CD4-positive, CD25-positive, alpha-beta regulatory T cell (primary cell): Measurements from ENCODE around the gene SMARCD3. TPM values are rescaled to one million over a fixed set of nuclear protein-coding genes. Genes with fewer than 3 reads are reported as not detected.
A peak's percentile ranks its signal among the peaks of the same experiment; 100 is the strongest.

ENCODE experiments used
- ATAC-seq, 2 donors: fragments of 150-1000 bp; cut with Tn5 transposase; one replicate each; pipeline ENCODE4 v1.10.0; 2021; ENCODE audit warnings: low read depth in 2 of 2, moderate number of reproducible peaks in 2 of 2, moderate library complexity in 1 of 2
- DNase-seq, 3 donors: peaks; one replicate each; pipeline versions ENCODE4 v3.0.0 to v3.0.0-alpha.2; 2012 to 2022; ENCODE audit warnings: mixed read lengths in 1 of 3
- H3K27ac ChIP-seq: one replicate; pipeline ENCODE4 v1.7.0; 2013; ENCODE audit warnings: mild to moderate bottlenecking, low read length; ENCODE audit not compliant: insufficient read depth, poor library complexity, severe bottlenecking
- H3K27me3 ChIP-seq: one replicate; pipeline ENCODE4 v1.7.0; 2013; ENCODE audit warnings: low read length; ENCODE audit not compliant: control insufficient read depth, insufficient read depth
- H3K36me3 ChIP-seq: one replicate; pipeline ENCODE4 v1.7.0; 2013; ENCODE audit warnings: mild to moderate bottlenecking, low read length, moderate library complexity; ENCODE audit not compliant: control insufficient read depth, insufficient read depth
- H3K4me1 ChIP-seq: 2 replicates; pipeline ENCODE4 v1.7.0; 2013; ENCODE audit warnings: mild to moderate bottlenecking, low read length; ENCODE audit not compliant: insufficient read depth, control insufficient read depth, poor library complexity, severe bottlenecking
- H3K4me3 ChIP-seq: one replicate; pipeline ENCODE4 v1.7.0; 2013; ENCODE audit warnings: low read depth, mild to moderate bottlenecking, low read length, moderate library complexity
- H3K9me3 ChIP-seq, 2 experiments: 1 replicate in 1 of 2; 2 replicates in 1 of 2; pipeline ENCODE4 v1.7.0; 2013; ENCODE audit warnings: low read length in 2 of 2, mild to moderate bottlenecking in 1 of 2, moderate library complexity in 1 of 2; ENCODE audit not compliant: control insufficient read depth in 2 of 2
- H3K27ac Mint-ChIP-seq, 3 donors: one replicate each; pipeline ENCODE4 v1.8.0; 2020 to 2022; ENCODE audit warnings: mild to moderate bottlenecking in 3 of 3, mixed read lengths in 3 of 3, moderate library complexity in 2 of 3
- H3K27me3 Mint-ChIP-seq: one replicate; pipeline ENCODE4 v1.8.0; 2022; ENCODE audit warnings: mild to moderate bottlenecking, mixed read lengths
- H3K36me3 Mint-ChIP-seq: one replicate; pipeline ENCODE4 v1.8.0; 2020; ENCODE audit warnings: mixed read lengths
- H3K4me1 Mint-ChIP-seq, 4 donors: one replicate each; pipeline ENCODE4 v1.8.0; 2020 to 2022; ENCODE audit warnings: mixed read lengths in 4 of 4, mild to moderate bottlenecking in 1 of 4
- H3K4me3 Mint-ChIP-seq, 4 donors: one replicate each; pipeline ENCODE4 v1.8.0; 2020 to 2022; ENCODE audit warnings: mild to moderate bottlenecking in 4 of 4, mixed read lengths in 4 of 4, moderate library complexity in 3 of 4
- H3K9me3 Mint-ChIP-seq, 7 donors: one replicate each; pipeline ENCODE4 v1.8.0; 2020 to 2022; ENCODE audit warnings: mixed read lengths in 7 of 7, mild to moderate bottlenecking in 3 of 7, moderate library complexity in 2 of 7
- polyA plus RNA-seq, 4 donors: library from polyadenylated mRNA; unstranded; fragments of 300-500 nt; fragmentation: Illumina TruSeq; gene quantifications; one replicate each; pipeline ENCODE4 v1.2.3, GENCODE V29; 2021
- total RNA-seq: library from RNA; stranded (reverse); gene quantifications from one replicate; pipeline ENCODE4 v1.2.3, GENCODE V29; 2022

The SMARCD3 gene
- total and polyA plus RNA-seq, 5 donors from 2014 or later: 1.5 to 4.7 (median 2.5) TPM

DNA sequence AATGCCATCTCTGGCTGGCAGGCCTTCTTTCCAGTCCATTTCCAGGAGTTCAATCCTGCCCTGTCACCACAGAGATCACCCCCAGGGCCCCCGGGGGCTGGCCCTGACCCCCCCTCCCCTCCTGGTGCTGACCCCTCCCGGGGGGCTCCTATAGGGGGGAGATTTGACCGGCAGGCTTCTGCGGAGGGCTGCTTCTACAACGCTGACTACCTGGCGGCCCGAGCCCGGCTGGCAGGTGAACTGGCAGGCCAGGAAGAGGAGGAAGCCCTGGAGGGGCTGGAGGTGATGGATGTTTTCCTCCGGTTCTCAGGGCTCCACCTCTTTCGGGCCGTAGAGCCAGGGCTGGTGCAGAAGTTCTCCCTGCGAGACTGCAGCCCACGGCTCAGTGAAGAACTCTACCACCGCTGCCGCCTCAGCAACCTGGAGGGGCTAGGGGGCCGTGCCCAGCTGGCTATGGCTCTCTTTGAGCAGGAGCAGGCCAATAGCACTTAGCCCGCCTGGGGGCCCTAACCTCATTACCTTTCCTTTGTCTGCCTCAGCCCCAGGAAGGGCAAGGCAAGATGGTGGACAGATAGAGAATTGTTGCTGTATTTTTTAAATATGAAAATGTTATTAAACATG is 10.2 kb downstream of the SMARCD3 start:
- Histone ChIP-seq H3K36me3 (peaks cover 22% of the 10 kb centered on the region), H3K9me3 (no peaks in the 10 kb centered on the region), H3K4me1 (peaks cover 16% of the 10 kb centered on the region), H3K4me3 (no peak overlapping the region), H3K27ac (no peak overlapping the region), H3K27me3 (no peaks in the 10 kb centered on the region)
- Mint-ChIP-seq H3K4me3 (peak overlapping the region in 1 of 4 donors; percentile 71), H3K4me1 (peaks cover 0 to 32% (median 18%) of the 10 kb centered on the region in 4 donors), H3K9me3 (no peaks in the 10 kb centered on the region), H3K27me3 (no peaks in the 10 kb centered on the region), H3K27ac (no peak overlapping the region), H3K36me3 (no peaks in the 10 kb centered on the region)
- DNase-seq (no peak), ATAC-seq (no peak)

DNA sequence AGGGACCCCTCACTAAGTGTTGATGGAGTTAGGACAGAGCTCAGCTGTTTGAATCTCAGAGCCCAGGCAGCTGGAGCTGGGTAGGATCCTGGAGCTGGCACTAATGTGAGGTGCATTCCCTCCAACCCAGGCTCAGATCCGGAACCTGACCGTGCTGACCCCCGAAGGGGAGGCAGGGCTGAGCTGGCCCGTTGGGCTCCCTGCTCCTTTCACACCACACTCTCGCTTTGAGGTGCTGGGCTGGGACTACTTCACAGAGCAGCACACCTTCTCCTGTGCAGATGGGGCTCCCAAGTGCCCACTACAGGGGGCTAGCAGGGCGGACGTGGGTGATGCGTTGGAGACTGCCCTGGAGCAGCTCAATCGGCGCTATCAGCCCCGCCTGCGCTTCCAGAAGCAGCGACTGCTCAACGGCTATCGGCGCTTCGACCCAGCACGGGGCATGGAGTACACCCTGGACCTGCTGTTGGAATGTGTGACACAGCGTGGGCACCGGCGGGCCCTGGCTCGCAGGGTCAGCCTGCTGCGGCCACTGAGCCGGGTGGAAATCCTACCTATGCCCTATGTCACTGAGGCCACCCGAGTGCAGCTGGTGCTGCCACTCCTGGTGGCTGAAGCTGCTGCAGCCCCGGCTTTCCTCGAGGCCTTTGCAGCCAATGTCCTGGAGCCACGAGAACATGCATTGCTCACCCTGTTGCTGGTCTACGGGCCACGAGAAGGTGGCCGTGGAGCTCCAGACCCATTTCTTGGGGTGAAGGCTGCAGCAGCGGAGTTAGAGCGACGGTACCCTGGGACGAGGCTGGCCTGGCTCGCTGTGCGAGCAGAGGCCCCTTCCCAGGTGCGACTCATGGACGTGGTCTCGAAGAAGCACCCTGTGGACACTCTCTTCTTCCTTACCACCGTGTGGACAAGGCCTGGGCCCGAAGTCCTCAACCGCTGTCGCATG is 11.0 kb downstream of the SMARCD3 start:
- peak overlapping the region in 2 of 4 donors; percentile 67 to 71 for H3K4me3 Mint-ChIP-seq
- Histone ChIP-seq H3K4me3 (no peak overlapping the region), H3K4me1 (peaks cover 14% of the 10 kb centered on the region), H3K27ac (no peak overlapping the region), H3K27me3 (no peaks in the 10 kb centered on the region), H3K9me3 (no peaks in the 10 kb centered on the region), H3K36me3 (peaks cover 22% of the 10 kb centered on the region)
- H3K27me3 Mint-ChIP-seq: no peaks in the 10 kb centered on the region
- peaks cover 0 to 30% (median 18%) of the 10 kb centered on the region in 4 donors for H3K4me1 Mint-ChIP-seq
- no peak for ATAC-seq
- H3K36me3 Mint-ChIP-seq: no peaks in the 10 kb centered on the region
- no peak overlapping the region for H3K27ac Mint-ChIP-seq
- DNase-seq: no peak
- H3K9me3 Mint-ChIP-seq: no peaks in the 10 kb centered on the region

DNA sequence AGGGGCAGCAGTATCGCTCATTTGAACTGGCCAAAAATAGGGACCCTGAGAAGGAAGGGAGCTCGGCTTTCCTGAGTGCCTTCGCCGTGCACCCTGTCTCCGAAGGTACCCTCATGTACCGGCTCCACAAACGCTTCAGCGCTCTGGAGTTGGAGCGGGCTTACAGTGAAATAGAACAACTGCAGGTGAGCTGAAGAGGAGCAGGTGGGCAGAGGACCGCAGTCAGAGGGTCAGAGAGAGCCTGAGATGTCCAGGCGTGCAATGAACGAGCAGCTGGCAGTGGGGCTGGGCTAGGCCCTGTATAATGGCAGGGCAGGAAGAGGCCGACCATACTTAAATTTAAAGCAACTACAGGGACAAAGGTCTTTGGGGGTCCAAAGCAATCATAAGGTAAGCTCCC is 12.1 kb downstream of the SMARCD3 start:
- no peak overlapping the region for H3K27ac Mint-ChIP-seq
- Histone ChIP-seq H3K27me3 (no peaks in the 10 kb centered on the region), H3K4me1 (peaks cover 21% of the 10 kb centered on the region), H3K9me3 (no peaks in the 10 kb centered on the region), H3K4me3 (no peak overlapping the region), H3K27ac (no peak overlapping the region), H3K36me3 (peaks cover 22% of the 10 kb centered on the region)
- peak overlapping the region in 2 of 4 donors; percentile 38 to 67 for H3K4me3 Mint-ChIP-seq
- H3K9me3 Mint-ChIP-seq: no peaks in the 10 kb centered on the region
- no peaks in the 10 kb centered on the region for H3K36me3 Mint-ChIP-seq
- DNase-seq (no peak), ATAC-seq (no peak)
- H3K27me3 Mint-ChIP-seq: no peaks in the 10 kb centered on the region
- H3K4me1 Mint-ChIP-seq: peaks cover 5 to 37% (median 22%) of the 10 kb centered on the region in 4 donors

DNA sequence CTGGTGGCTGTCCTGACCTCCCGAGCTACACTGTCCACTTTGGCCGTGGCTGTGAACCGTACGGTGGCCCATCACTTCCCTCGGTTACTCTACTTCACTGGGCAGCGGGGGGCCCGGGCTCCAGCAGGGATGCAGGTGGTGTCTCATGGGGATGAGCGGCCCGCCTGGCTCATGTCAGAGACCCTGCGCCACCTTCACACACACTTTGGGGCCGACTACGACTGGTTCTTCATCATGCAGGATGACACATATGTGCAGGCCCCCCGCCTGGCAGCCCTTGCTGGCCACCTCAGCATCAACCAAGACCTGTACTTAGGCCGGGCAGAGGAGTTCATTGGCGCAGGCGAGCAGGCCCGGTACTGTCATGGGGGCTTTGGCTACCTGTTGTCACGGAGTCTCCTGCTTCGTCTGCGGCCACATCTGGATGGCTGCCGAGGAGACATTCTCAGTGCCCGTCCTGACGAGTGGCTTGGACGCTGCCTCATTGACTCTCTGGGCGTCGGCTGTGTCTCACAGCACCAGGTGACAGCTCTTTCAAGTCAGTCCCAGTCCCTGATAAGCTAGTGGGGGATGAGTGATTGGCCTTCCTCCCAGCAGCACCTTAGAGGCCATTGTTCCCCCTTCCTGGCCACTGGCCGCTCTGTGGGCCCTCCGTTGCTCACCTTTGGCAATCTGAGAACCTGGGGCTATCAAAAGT is 13.3 kb downstream of the SMARCD3 start:
- ATAC-seq: no peak
- peaks cover 22% of the 10 kb centered on the region for H3K36me3 ChIP-seq

GRCh38 chr7:151233804-151234203 is 14.7 kb downstream of the SMARCD3 start:
- Histone ChIP-seq H3K36me3 (peaks cover 22% of the 10 kb centered on the region), H3K27me3 (no peaks in the 10 kb centered on the region), H3K27ac (peak overlapping the region; percentile 79), H3K4me1 (peaks cover 21% of the 10 kb centered on the region), H3K9me3 (no peaks in the 10 kb centered on the region), H3K4me3 (peak overlapping the region; percentile 87)
- Mint-ChIP-seq H3K9me3 (no peaks in the 10 kb centered on the region), H3K36me3 (no peaks in the 10 kb centered on the region), H3K27ac (peak overlapping the region in 2 of 3 donors; percentile 96), H3K4me3 (peak overlapping the region; percentile 99 to 100 (median 99)), H3K27me3 (no peaks in the 10 kb centered on the region), H3K4me1 (peaks cover 5 to 39% (median 18%) of the 10 kb centered on the region in 4 donors)
- no peak for ATAC-seq
- no peak for DNase-seq

More for the DNA sequence above, 13.3 kb downstream of the SMARCD3 start:
- Histone ChIP-seq H3K4me3 (no peak overlapping the region), H3K9me3 (no peaks in the 10 kb centered on the region), H3K4me1 (peaks cover 21% of the 10 kb centered on the region), H3K27me3 (no peaks in the 10 kb centered on the region), H3K27ac (no peak overlapping the region)
- no peak for DNase-seq
- Mint-ChIP-seq H3K27ac (no peak overlapping the region), H3K4me1 (peaks cover 5 to 39% (median 19%) of the 10 kb centered on the region in 4 donors), H3K36me3 (no peaks in the 10 kb centered on the region), H3K9me3 (no peaks in the 10 kb centered on the region), H3K27me3 (no peaks in the 10 kb centered on the region), H3K4me3 (peak overlapping the region in 3 of 4 donors; percentile 61 to 100 (median 99))

- H3K27ac ChIP-seq: peak overlapping the region; percentile 79
- Mint-ChIP-seq H3K4me3 (peak overlapping the region; percentile 99 to 100 (median 99)), H3K36me3 (no peaks in the 10 kb centered on the region), H3K9me3 (no peaks in the 10 kb centered on the region), H3K27ac (peak overlapping the region; percentile 92 to 96 (median 96)), H3K4me1 (peaks cover 5 to 41% (median 18%) of the 10 kb centered on the region in 4 donors), H3K27me3 (no peaks in the 10 kb centered on the region)
- peak; percentile 69 to 71 for ATAC-seq
- H3K4me1 ChIP-seq: peaks cover 21% of the 10 kb centered on the region
- H3K27me3 ChIP-seq: no peaks in the 10 kb centered on the region
- H3K4me3 ChIP-seq: peak overlapping the region; percentile 87
- H3K36me3 ChIP-seq: peaks cover 22% of the 10 kb centered on the region
- DNase-seq: peak; percentile 36 to 70 (median 43)
- H3K9me3 ChIP-seq: no peaks in the 10 kb centered on the region
These were observed 15.4 kb downstream of the SMARCD3 start for GRCh38 chr7:151232917-151233701.
